NCI-H128 (cell line): ENCODE measurements around the gene RLN3.

Source experiments
- DNase-seq: peaks from one replicate; lab custom pipeline; 2025; ENCODE audit not compliant: unreplicated experiment; lab: John Stamatoyannopoulos, UW

Gene RLN3

GRCh38 chr19:14078411-14078810 is 50.5 kb downstream of the RLN3 start:
- no peak for DNase-seq
